Ishikawa (cell line): ENCODE results near the gene ST8SIA1.

Source experiments
- CEBPB ChIP-seq: IDR thresholded peaks from 2 replicates; pipeline ENCODE4 v1.6.1; 2012
- CREB1 ChIP-seq: IDR thresholded peaks from 2 replicates; pipeline ENCODE4 v1.6.1; 2012; ENCODE audit warnings: low read depth
- EGR1 ChIP-seq: IDR thresholded peaks from 2 replicates; pipeline ENCODE4 v1.6.1; 2012
- EP300 ChIP-seq: IDR thresholded peaks from 2 replicates; pipeline ENCODE4 v1.6.1; 2012; ENCODE audit warnings: borderline replicate concordance
- FOXM1 ChIP-seq: IDR thresholded peaks from 2 replicates; pipeline ENCODE4 v1.6.1; 2012; ENCODE audit warnings: low read depth, borderline replicate concordance
- MAX ChIP-seq: IDR thresholded peaks from 2 replicates; pipeline ENCODE4 v1.6.1; 2012
- NFIC ChIP-seq: IDR thresholded peaks from 2 replicates; pipeline ENCODE4 v1.6.1; 2012
- RAD21 ChIP-seq: IDR thresholded peaks from 2 replicates; pipeline ENCODE4 v1.6.1; 2012; ENCODE audit warnings: low read depth
- REST ChIP-seq: IDR thresholded peaks from 2 replicates; pipeline ENCODE4 v1.6.1; 2012; ENCODE audit warnings: low read depth, mild to moderate bottlenecking
- TAF1 ChIP-seq: IDR thresholded peaks from 2 replicates; pipeline ENCODE4 v1.6.1; 2012; ENCODE audit warnings: low read depth, mild to moderate bottlenecking
- TEAD4 ChIP-seq: IDR thresholded peaks from 2 replicates; pipeline ENCODE4 v1.6.1; 2012
- USF1 ChIP-seq: IDR thresholded peaks from 2 replicates; pipeline ENCODE4 v1.6.1; 2012
- YY1 ChIP-seq: IDR thresholded peaks from 2 replicates; pipeline ENCODE4 v1.6.1; 2012; ENCODE audit warnings: low read depth

GRCh38 chr12:22321018-22321605 lies 13.4 kb downstream of the ST8SIA1 start:
- TF ChIP-seq EP300 (no peak), FOXM1 (no peak), YY1 (no peak), REST (no peak), RAD21 (no peak), MAX (no peak), CEBPB (no peak), CREB1 (no peak), NFIC (no peak), TEAD4 (no peak), TAF1 (no peak), EGR1 (no peak), USF1 (no peak)
